ENCODE measurements around the gene MED7. TPM values are rescaled to one million over a fixed set of nuclear protein-coding genes. Genes with fewer than 3 reads are reported as not detected.
A peak's percentile ranks its signal among the peaks of the same experiment; 100 is the strongest.

The MED7 gene
- total RNA-seq, 6 experiments from 2014 or later = 9.3 to 11.0 (median 10.7) TPM

DNA sequence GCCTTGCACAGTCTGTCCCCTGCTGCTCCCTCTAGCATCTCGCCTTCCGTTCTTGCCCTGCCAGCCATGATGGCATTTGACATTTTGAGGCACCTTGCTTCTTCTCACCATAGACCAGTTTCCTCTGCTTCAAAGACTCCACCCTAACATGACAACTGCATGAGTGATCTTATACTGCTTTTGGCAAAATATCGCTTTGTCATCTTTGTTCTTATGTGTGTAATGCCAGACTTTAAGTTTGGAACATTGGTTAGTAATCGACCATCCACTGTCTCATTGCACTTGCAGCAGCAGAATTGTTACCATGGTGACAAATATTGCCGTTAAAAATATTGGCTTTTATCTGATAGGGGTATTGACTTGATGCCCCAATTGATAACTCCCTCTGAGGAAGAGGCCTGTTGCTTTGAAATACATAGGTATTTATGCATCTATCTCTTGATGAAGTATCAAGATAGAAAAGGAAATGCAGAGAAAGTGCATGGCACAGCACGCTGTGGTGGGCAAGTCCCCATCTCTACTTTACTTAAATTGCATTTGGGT lies 16.6 kb upstream of the MED7 start:
- H3K9me3 Mint-ChIP-seq = no peaks in the 10 kb centered on the region
- no peak for DNase-seq
- peaks cover 33% of the 10 kb centered on the region for H3K27me3 Mint-ChIP-seq (ENCODE audit: insufficient read depth)

DNA sequence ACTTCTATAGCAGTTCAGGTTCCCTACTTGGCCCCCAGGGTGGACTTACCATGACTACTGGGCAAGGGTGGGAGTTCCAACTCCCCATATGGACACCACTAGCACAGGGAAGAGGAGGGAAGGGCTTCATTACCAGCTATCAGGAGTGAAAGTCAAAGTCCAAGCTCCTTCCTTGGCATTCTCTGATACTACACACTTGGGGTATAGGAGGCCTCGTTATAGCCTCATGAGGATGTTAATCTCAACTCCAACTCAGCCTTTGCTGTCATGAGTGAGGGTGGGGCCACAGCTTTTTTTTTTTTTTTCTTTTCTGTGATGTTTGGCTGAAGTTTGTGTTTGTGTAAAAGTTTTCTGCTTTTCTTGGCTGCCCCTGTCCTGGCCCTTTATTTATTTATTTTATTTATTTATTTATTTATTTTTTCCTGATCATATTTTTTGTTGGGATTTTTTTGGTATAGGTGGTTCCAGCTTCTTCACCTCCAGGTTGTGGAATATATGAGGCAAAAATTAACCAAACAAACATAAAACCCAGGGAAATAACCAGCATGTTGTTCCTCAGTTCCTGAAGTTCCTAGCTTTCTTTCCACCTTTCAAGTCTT lies 14.7 kb upstream of the MED7 start:
- TF ChIP-seq, protein P1, sequence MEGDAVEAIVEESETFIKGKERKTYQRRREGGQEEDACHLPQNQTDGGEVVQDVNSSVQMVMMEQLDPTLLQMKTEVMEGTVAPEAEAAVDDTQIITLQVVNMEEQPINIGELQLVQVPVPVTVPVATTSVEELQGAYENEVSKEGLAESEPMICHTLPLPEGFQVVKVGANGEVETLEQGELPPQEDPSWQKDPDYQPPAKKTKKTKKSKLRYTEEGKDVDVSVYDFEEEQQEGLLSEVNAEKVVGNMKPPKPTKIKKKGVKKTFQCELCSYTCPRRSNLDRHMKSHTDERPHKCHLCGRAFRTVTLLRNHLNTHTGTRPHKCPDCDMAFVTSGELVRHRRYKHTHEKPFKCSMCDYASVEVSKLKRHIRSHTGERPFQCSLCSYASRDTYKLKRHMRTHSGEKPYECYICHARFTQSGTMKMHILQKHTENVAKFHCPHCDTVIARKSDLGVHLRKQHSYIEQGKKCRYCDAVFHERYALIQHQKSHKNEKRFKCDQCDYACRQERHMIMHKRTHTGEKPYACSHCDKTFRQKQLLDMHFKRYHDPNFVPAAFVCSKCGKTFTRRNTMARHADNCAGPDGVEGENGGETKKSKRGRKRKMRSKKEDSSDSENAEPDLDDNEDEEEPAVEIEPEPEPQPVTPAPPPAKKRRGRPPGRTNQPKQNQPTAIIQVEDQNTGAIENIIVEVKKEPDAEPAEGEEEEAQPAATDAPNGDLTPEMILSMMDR (IDR thresholded peaks at IDR 0.05) = no peak
- Mint-ChIP-seq H3K36me3 (ENCODE audit: low read depth) (no peaks in the 10 kb centered on the region), H3K4me3 (no peak overlapping the region), H3K27me3 (ENCODE audit: insufficient read depth) (peaks cover 20% of the 10 kb centered on the region), H3K9me3 (no peaks in the 10 kb centered on the region), H3K27ac (no peak overlapping the region), H3K4me1 (ENCODE audit: low read depth) (no peaks in the 10 kb centered on the region)
- DNase-seq = no peak

More for the DNA sequence above, 16.6 kb upstream of the MED7 start:
- H3K4me1 Mint-ChIP-seq (ENCODE audit: low read depth) = no peaks in the 10 kb centered on the region
- TF ChIP-seq, protein P1 (IDR thresholded peaks at IDR 0.05) = no peak
- no peaks in the 10 kb centered on the region for H3K36me3 Mint-ChIP-seq (ENCODE audit: low read depth)
- H3K4me3 Mint-ChIP-seq = no peak overlapping the region
- H3K27ac Mint-ChIP-seq = no peak overlapping the region

DNA sequence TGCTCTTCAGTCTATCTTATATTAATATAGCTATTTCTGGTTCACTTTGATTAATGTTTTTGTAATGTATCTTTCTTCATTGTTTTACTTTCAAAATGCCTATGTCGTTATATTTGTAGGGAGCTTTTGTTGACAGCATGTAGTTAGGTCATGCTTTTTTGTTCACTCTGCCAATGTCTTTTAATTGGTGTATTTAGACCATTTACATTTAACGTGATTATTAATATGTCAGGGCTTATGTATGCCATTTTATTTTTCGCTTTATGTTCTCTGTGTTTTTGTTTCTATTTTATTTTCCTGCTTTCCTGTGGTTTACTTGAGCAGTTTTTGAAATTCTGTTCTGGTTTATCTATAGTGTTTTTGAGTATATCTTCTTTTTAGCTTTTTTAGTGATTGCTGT lies 12.6 kb upstream of the MED7 start:
- no peak for DNase-seq
- Mint-ChIP-seq H3K4me1 (ENCODE audit: low read depth) (no peaks in the 10 kb centered on the region), H3K27me3 (ENCODE audit: insufficient read depth) (peaks cover 13% of the 10 kb centered on the region), H3K36me3 (ENCODE audit: low read depth) (no peaks in the 10 kb centered on the region), H3K9me3 (no peaks in the 10 kb centered on the region), H3K27ac (no peak overlapping the region), H3K4me3 (no peak overlapping the region; the same call in 1 of the 2 replicates)
- TF ChIP-seq, protein P1 (IDR thresholded peaks at IDR 0.05) = no peak

DNA sequence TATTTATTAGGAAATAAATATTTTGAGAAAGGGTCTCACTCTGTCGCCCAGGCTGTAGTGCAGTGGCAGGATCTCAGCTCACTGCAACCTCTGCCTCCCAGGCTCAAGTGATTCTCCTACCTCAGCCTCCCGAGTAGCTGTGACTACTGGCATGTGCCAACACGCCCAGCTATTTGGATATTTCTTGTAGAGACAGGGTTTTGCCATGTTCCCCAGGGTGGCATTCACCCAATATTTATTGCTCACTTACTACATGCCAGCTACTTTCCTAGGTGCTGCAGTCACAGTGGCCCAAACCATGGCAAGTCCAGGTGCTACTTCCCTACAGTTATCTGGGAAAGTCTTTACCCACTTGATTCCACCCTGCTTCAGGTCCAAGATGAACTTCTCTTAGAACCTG lies 8.3 kb upstream of the MED7 start:
- Mint-ChIP-seq H3K4me1 (ENCODE audit: low read depth) (peaks cover 11% of the 10 kb centered on the region), H3K9me3 (no peaks in the 10 kb centered on the region), H3K4me3 (no peak overlapping the region), H3K27me3 (ENCODE audit: insufficient read depth) (peaks cover 16% of the 10 kb centered on the region), H3K27ac (no peak overlapping the region), H3K36me3 (ENCODE audit: low read depth) (no peaks in the 10 kb centered on the region)
- no peak for DNase-seq
- TF ChIP-seq, protein P1 (IDR thresholded peaks at IDR 0.05) = no peak

DNA sequence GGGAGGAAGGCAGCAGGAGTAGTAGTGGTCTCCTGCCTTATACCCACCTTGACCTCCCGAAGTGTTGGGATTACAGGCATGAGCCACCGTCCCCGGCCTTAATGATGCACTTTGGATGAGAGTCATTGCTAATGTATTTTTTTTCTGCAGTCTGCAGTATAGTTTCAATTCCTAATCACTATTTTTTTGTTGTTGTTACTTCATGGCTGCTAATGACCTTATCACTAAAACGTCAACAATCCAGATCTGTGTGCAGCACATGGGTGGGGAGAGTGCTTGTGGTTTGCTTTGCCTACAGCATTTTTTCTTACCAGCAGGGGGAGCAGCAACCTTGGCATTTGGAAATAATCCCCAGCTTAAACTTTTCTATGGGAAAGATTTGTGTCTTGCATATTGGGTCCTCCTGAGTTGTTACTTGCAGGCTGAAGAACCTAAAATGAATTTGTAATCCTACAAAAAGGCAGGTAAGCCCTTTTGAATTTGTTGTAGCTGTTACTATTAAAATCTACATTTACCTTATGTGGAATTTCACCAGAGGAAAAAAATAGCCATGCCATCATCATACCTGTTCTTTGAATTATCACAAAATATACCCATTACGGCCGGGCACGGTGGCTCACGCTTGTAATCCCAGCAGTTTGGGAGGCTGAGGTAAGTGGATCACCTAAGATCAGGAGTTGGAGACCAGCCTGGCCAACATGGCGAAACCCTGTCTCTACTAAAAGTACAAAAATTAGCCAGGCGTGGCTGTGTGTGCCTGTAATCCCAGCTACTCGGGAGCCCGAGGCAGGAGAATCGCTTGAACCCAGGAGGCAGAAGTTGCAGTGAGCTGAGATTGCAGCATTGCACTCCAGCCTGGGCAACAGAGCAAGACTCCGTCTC lies 6.3 kb upstream of the MED7 start:
- DNase-seq = peak; percentile 67
- TF ChIP-seq, protein P1 (IDR thresholded peaks at IDR 0.05) = peak; percentile 95
- Mint-ChIP-seq H3K9me3 (no peaks in the 10 kb centered on the region), H3K36me3 (ENCODE audit: low read depth) (no peaks in the 10 kb centered on the region), H3K27me3 (ENCODE audit: insufficient read depth) (peaks cover 13% of the 10 kb centered on the region), H3K4me3 (no peak overlapping the region), H3K4me1 (ENCODE audit: low read depth) (peaks cover 13% of the 10 kb centered on the region), H3K27ac (no peak overlapping the region)

Data from HFFc6 (cell line).